MM.1S (cell line): Measurements from ENCODE around the gene TRIM72.

ENCODE experiments used
- DNase-seq: peaks from one replicate; pipeline ENCODE4 v3.0.0-alpha.2; 2015
- H2AFZ ChIP-seq: fragments of 300-600 bp; sonication (generic); 2 replicates; pipeline ENCODE4 v1.6.0; 2016; ENCODE audit warnings: antibody characterized with exemption, low read length
- H3F3A ChIP-seq: fragments of 300-600 bp; sonication (generic); 2 replicates; pipeline ENCODE4 v1.6.1; 2016; ENCODE audit warnings: mild to moderate bottlenecking, antibody characterized with exemption, low read length, moderate library complexity, mixed read lengths; ENCODE audit not compliant: insufficient read depth
- H3K27ac ChIP-seq: fragments of 300-600 bp; sonication (generic); 2 replicates; pipeline ENCODE4 v1.5.1; 2016; ENCODE audit warnings: mild to moderate bottlenecking, low read length
- H3K27me3 ChIP-seq: fragments of 300-600 bp; sonication (generic); replicated peaks from 2 replicates; pipeline ENCODE4 v1.6.0; 2016; ENCODE audit warnings: low read length; ENCODE audit not compliant: insufficient read depth
- H3K36me3 ChIP-seq: fragments of 300-600 bp; sonication (generic); replicated peaks from 2 replicates; pipeline ENCODE4 v1.6.1; 2016; ENCODE audit warnings: mild to moderate bottlenecking, low read length, mixed read lengths; ENCODE audit not compliant: insufficient read depth
- H3K4me1 ChIP-seq: fragments of 300-600 bp; sonication (generic); 2 replicates; pipeline ENCODE4 v1.6.1; 2016; ENCODE audit warnings: low read length, mixed read lengths
- H3K4me2 ChIP-seq: fragments of 300-600 bp; sonication (generic); 2 replicates; pipeline ENCODE4 v1.6.0; 2016; ENCODE audit warnings: low read depth, low read length
- H3K4me3 ChIP-seq: fragments of 300-600 bp; sonication (generic); 2 replicates; pipeline ENCODE4 v1.5.1; 2016; ENCODE audit warnings: low read length, mixed read lengths
- H3K79me2 ChIP-seq: fragments of 300-600 bp; sonication (generic); 2 replicates; pipeline ENCODE4 v1.6.1; 2016; ENCODE audit warnings: mixed run types, low read length, mixed read lengths
- H3K9ac ChIP-seq: fragments of 300-600 bp; sonication (generic); 2 replicates; pipeline ENCODE4 v1.6.1; 2016; ENCODE audit warnings: low read length, mixed read lengths
- H3K9me2 ChIP-seq: fragments of 300-600 bp; sonication (generic); replicated peaks from 2 replicates; pipeline ENCODE4 v1.6.1; 2016; ENCODE audit warnings: mild to moderate bottlenecking, low read length, mixed read lengths; ENCODE audit not compliant: insufficient read depth
- H3K9me3 ChIP-seq: fragments of 300-600 bp; sonication (generic); replicated peaks from 2 replicates; pipeline ENCODE4 v1.6.1; 2016; ENCODE audit warnings: mild to moderate bottlenecking, low read length, mixed read lengths; ENCODE audit not compliant: insufficient read depth
- H4K20me1 ChIP-seq: fragments of 300-600 bp; sonication (generic); 2 replicates; pipeline ENCODE4 v1.6.1; 2016; ENCODE audit warnings: mild to moderate bottlenecking, low read length, moderate library complexity, mixed read lengths; ENCODE audit not compliant: insufficient read depth
- CTCF ChIP-seq: fragments of 300-600 bp; sonication (generic); IDR thresholded peaks from 2 replicates; pipeline ENCODE4 v1.5.1; 2016; ENCODE audit warnings: antibody characterized with exemption, low read length, mixed read lengths
- EZH2 ChIP-seq: fragments of 300-600 bp; sonication (generic); optimal IDR thresholded peaks from 2 replicates; pipeline ENCODE3; 2017; ENCODE audit warnings: low read depth, mild to moderate bottlenecking, antibody characterized with exemption, low read length, mixed read lengths
- EZH2phosphoT487 ChIP-seq: fragments of 300-600 bp; sonication (generic); IDR thresholded peaks from 2 replicates; pipeline ENCODE4 v1.6.1; 2018; ENCODE audit warnings: antibody characterized with exemption, low read length

TRIM72 gene

DNA sequence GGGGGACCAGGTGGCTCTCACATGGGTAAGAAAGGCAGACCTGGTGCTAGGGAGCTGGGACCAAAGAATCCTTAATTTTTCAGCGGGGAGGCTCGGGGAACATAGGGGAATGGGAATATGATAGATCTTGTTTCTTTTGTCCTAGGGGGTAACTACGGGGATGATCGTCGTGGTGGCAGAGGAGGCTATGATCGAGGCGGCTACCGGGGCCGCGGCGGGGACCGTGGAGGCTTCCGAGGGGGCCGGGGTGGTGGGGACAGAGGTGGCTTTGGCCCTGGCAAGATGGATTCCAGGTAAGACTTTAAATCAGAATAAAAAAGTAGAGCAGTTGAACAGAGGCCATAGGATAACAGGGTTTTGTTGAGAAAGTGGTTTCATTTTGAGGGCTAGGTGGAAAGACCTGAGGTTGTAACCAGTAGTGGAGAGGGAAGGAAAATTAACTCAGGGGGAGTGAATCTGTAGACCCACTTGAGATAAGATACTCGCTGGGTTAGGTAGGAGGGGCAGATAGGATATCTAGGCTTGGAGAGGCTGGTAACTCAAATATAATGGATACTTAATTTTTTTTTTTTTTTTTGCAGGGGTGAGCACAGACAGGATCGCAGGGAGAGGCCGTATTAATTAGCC is 23.0 kb upstream of the TRIM72 start:
- peaks cover 1% of the 10 kb centered on the region for H4K20me1 ChIP-seq
- TF ChIP-seq CTCF (no peak), EZH2phosphoT487 (no peak), EZH2 (no peak)
- no peaks in the 10 kb centered on the region for H3K9me2 ChIP-seq
- no peak overlapping the region for H2AFZ ChIP-seq
- H3K9me3 ChIP-seq: no peaks in the 10 kb centered on the region
- H3K79me2 ChIP-seq: peaks cover 47% of the 10 kb centered on the region
- H3K4me3 ChIP-seq: no peak overlapping the region
- peaks cover 41% of the 10 kb centered on the region for H3K36me3 ChIP-seq
- H3K4me2 ChIP-seq: no peak overlapping the region
- no peak overlapping the region for H3K27ac ChIP-seq
- H3K9ac ChIP-seq: no peak overlapping the region
- no peak for DNase-seq
- no peaks in the 10 kb centered on the region; the same call in 1 of the 2 replicates for H3K4me1 ChIP-seq
- peaks cover 7% of the 10 kb centered on the region for H3F3A ChIP-seq
- H3K27me3 ChIP-seq: no peaks in the 10 kb centered on the region

DNA sequence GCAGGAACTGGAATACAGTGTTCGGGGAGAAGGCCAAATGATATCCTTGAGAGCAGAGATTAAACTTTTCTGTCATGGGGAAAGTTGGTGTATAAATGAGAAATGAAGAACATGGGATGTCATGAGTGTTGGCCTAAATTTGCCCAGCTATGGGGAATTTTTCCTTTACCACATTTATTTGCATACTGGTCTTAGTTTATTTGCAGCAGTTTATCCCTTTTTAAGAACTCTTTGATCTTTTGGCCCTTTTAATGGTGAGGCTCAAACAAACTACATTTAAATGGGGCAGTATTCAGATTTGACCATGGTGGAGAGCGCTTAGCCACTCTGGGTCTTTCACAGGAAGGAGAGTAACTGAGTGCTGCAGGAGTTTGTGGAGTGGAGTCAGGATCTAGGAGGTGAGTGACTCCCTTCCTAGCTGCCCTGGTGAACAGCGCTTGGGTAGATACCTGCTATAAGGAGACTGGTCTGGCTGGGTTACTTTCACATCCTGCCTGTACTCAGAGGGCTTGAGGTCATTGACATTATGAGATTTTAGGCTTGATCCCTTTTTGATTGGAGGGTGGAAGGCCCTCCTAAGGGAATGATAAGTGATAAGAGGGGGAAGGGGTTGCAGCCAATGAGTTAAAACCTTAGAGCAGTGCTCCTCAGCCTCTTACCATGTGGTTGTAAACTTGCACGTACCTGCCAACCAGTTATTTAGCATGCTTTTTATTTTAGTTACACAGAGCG is 22.1 kb upstream of the TRIM72 start:
- TF ChIP-seq EZH2phosphoT487 (no peak), CTCF (no peak), EZH2 (no peak)

DNA sequence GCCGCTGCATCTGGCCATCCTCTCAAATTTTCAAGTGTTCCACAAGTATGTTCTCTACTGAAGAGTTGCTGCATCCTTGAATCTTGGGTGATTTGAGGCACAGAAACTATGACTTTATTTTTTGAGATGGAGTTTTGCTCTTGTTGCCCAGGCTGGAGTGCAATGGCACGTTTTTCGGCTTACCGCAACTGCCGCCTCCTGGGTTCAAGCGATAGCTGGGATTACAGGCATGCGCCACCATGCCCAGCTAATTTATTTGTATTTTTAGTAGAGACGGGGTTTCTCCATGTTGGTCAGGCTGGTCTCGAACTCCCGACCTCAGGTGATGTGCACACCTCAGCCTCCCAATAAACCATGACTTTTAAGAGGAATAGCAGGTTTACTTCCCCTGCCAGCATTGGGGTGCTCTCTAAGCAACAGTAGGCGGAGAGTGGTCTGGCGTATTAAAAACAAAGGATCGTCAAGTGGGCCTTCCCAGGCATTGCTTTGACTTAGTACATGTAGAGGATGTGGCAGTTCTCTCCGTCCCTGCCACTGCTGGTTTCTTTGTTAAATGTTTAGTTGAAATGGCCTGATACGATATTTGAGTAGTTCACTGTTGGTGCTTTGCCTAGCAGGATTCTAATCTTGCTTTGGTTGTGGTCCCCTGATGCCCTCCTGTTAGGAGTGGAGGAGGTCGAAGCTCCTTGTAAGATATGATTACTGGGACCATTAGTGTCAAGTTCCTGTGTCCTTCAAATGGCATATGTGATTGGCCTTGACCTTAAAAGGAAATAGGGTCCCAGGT is 20.9 kb upstream of the TRIM72 start:
- no peak for TF ChIP-seq CTCF
- TF ChIP-seq EZH2: no peak
- no peak for TF ChIP-seq EZH2phosphoT487
- no peak overlapping the region for H3K4me3 ChIP-seq
- H3K79me2 ChIP-seq: peaks cover 28% of the 10 kb centered on the region
- no peak overlapping the region for H3K4me2 ChIP-seq
- H3K9ac ChIP-seq: no peak overlapping the region
- H3K27ac ChIP-seq: no peak overlapping the region
- no peaks in the 10 kb centered on the region for H3K27me3 ChIP-seq
- H3F3A ChIP-seq: peaks cover 11% of the 10 kb centered on the region
- peaks cover 33% of the 10 kb centered on the region for H3K36me3 ChIP-seq
- no peak for DNase-seq
- no peak overlapping the region for H2AFZ ChIP-seq
- H4K20me1 ChIP-seq: no peaks in the 10 kb centered on the region; the same call in 1 of the 2 replicates
- H3K9me3 ChIP-seq: no peaks in the 10 kb centered on the region
- H3K9me2 ChIP-seq: no peaks in the 10 kb centered on the region
- H3K4me1 ChIP-seq: no peaks in the 10 kb centered on the region; the same call in 1 of the 2 replicates

More for the DNA sequence above, 22.1 kb upstream of the TRIM72 start:
- DNase-seq: no peak
- Histone ChIP-seq H3K4me1 (no peaks in the 10 kb centered on the region; the same call in 1 of the 2 replicates), H3F3A (peaks cover 7% of the 10 kb centered on the region), H3K4me3 (no peak overlapping the region), H3K9me2 (no peaks in the 10 kb centered on the region), H4K20me1 (no peaks in the 10 kb centered on the region; the same call in 1 of the 2 replicates), H3K9me3 (no peaks in the 10 kb centered on the region), H3K9ac (no peak overlapping the region), H2AFZ (no peak overlapping the region), H3K36me3 (peaks cover 36% of the 10 kb centered on the region), H3K4me2 (no peak overlapping the region), H3K27ac (no peak overlapping the region), H3K79me2 (peaks cover 39% of the 10 kb centered on the region), H3K27me3 (no peaks in the 10 kb centered on the region)
